ENCODE measurements around the gene C16orf46. TPM values are rescaled to one million over a fixed set of nuclear protein-coding genes. Genes with fewer than 3 reads are reported as not detected.

The C16orf46 gene
- total and polyA plus RNA-seq, 2 of the 13 experiments (the other 11 are each of a cell fraction or from before 2014, with no cell fraction given): 0.38 to 0.55 TPM

DNA sequence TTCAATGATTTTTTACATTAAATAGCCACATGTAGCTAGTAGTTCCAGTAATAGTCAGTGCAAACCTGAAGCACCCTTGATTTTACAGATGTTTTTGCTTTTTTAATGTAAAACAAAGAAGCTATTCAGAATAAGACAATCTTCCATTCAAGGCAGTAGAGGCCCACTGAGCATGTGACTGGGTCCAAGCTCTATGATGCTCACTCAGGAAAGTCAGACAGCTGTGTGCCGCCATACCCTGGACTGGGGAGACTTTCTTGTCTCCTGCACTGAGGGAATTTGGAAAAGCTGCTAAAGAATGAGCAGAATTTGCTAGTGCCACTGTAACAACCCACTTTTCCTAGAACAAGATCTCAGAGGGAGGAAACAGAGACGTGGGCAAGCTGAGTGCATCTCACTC, 58.5 kb downstream of the C16orf46 start:
- Histone ChIP-seq H3K4me2 (ENCODE audit: low read depth, low read length) (no peak overlapping the region), H3K9me3 (ENCODE audit: low read length) (no peaks in the 10 kb centered on the region), H3K79me2 (ENCODE audit: insufficient read depth, low read length) (no peaks in the 10 kb centered on the region), H4K20me1 (ENCODE audit: insufficient read depth, low read length) (no peaks in the 10 kb centered on the region), H3K27ac (ENCODE audit: extremely low read length, insufficient read depth, low read length) (no peak overlapping the region), H3K36me3 (replicated peaks in 1 of 2; ENCODE audit: control insufficient read depth in 1 of 2, insufficient read depth in 2 of 2, low read length in 2 of 2) (peaks cover 32 to 94% of the 10 kb centered on the region in 2 experiments), H3K4me3 (replicated peaks in 1 of 3; ENCODE audit: insufficient read depth in 1 of 3, low read depth in 2 of 3, low read length in 3 of 3) (no peak overlapping the region), H3K27me3 (ENCODE audit: control insufficient read depth in 1 of 2, insufficient read depth in 2 of 2, low read length in 2 of 2) (no peaks in the 10 kb centered on the region), H2AFZ (ENCODE audit: low read length) (no peak overlapping the region), H3K9ac (ENCODE audit: insufficient read depth, low read depth, low read length) (no peak overlapping the region), H3K4me1 (ENCODE audit: insufficient read depth, low read length) (no peaks in the 10 kb centered on the region)
- no TSS peak for BruUV-seq (replicated peaks)
- no peak for FAIRE-seq
- in situ Hi-C loops (cut with HindIII; ENCODE audit: extremely low pct_ligation_motif_present, low pct_unique_long_range_greater_than_20kb) (no loop called here), intact Hi-C loops (cut with micrococcal nuclease; ENCODE audit: unreplicated experiment) (no loop called here)
- ChIA-PET CTCF (ENCODE audit: low intra/inter-chr PET ratio, low total read pairs) (no interaction called here), POLR2A (no interaction called here)
- DNase-seq (ENCODE audit: low spot score): no peak
- WGBS (ENCODE audit: low lambda C conversion rate): 98% methylated on average over 2 of the region's 2 CpGs
- ATAC-seq: no peak
- TF ChIP-seq KLF12 (CRISPR knock-in tag; IDR thresholded peaks at IDR 0.05; ENCODE audit: borderline replicate concordance): no peak
- TF ChIP-seq, protein P1, sequence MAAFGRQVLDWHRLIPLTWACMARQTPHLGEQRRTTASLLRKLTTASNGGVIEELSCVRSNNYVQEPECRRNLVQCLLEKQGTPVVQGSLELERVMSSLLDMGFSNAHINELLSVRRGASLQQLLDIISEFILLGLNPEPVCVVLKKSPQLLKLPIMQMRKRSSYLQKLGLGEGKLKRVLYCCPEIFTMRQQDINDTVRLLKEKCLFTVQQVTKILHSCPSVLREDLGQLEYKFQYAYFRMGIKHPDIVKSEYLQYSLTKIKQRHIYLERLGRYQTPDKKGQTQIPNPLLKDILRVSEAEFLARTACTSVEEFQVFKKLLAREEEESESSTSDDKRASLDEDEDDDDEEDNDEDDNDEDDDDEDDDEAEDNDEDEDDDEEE (CRISPR knock-in tag; IDR thresholded peaks at IDR 0.05): no peak
- no peak for TF ChIP-seq HCFC1 (IDR thresholded peaks at IDR 0.05; ENCODE audit: low read depth, low read length)
- TF ChIP-seq, protein P2, sequence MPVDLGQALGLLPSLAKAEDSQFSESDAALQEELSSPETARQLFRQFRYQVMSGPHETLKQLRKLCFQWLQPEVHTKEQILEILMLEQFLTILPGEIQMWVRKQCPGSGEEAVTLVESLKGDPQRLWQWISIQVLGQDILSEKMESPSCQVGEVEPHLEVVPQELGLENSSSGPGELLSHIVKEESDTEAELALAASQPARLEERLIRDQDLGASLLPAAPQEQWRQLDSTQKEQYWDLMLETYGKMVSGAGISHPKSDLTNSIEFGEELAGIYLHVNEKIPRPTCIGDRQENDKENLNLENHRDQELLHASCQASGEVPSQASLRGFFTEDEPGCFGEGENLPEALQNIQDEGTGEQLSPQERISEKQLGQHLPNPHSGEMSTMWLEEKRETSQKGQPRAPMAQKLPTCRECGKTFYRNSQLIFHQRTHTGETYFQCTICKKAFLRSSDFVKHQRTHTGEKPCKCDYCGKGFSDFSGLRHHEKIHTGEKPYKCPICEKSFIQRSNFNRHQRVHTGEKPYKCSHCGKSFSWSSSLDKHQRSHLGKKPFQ (CRISPR knock-in tag; IDR thresholded peaks at IDR 0.05; ENCODE audit: insufficient replicate concordance): no peak
- no peak for TF ChIP-seq BORCS8-MEF2B (CRISPR knock-in tag; IDR thresholded peaks at IDR 0.05)
- TF ChIP-seq WIZ (CRISPR knock-in tag; IDR thresholded peaks at IDR 0.05): no peak
- TF ChIP-seq CHD4 (IDR thresholded peaks at IDR 0.05; ENCODE audit: borderline replicate concordance, low read length): no peak
- no peak for TF ChIP-seq ZNF607 (CRISPR knock-in tag; IDR thresholded peaks at IDR 0.05; ENCODE audit: borderline replicate concordance)
- no peak for TF ChIP-seq ZNF678 (CRISPR knock-in tag; IDR thresholded peaks at IDR 0.05)
- TF ChIP-seq ZFY (CRISPR knock-in tag; IDR thresholded peaks at IDR 0.05): no peak
- TF ChIP-seq IKZF1 (IDR thresholded peaks at IDR 0.05): no peak
- TF ChIP-seq RBM39 (IDR thresholded peaks at IDR 0.05; ENCODE audit: low read depth, low read length, poor library complexity, severe bottlenecking): no peak
- TF ChIP-seq PRPF4 (IDR thresholded peaks at IDR 0.05; ENCODE audit: low read depth, low read length, poor library complexity, severe bottlenecking): no peak
- no peak for TF ChIP-seq ZZZ3 (CRISPR knock-in tag; IDR thresholded peaks at IDR 0.05; ENCODE audit: borderline replicate concordance)
- TF ChIP-seq, protein P3, sequence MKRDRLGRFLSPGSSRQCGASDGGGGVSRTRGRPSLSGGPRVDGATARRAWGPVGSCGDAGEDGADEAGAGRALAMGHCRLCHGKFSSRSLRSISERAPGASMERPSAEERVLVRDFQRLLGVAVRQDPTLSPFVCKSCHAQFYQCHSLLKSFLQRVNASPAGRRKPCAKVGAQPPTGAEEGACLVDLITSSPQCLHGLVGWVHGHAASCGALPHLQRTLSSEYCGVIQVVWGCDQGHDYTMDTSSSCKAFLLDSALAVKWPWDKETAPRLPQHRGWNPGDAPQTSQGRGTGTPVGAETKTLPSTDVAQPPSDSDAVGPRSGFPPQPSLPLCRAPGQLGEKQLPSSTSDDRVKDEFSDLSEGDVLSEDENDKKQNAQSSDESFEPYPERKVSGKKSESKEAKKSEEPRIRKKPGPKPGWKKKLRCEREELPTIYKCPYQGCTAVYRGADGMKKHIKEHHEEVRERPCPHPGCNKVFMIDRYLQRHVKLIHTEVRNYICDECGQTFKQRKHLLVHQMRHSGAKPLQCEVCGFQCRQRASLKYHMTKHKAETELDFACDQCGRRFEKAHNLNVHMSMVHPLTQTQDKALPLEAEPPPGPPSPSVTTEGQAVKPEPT (CRISPR knock-in tag; IDR thresholded peaks at IDR 0.05; ENCODE audit: low read depth): no peak
- TF ChIP-seq ZNF180 (CRISPR knock-in tag; IDR thresholded peaks at IDR 0.05; ENCODE audit: borderline replicate concordance, low read depth): no peak

Data from HepG2 (cell line).